HepG2 (cell line): ENCODE measurements around the gene ZMIZ1. TPM values are rescaled to one million over a fixed set of nuclear protein-coding genes. Genes with fewer than 3 reads are reported as not detected.
A peak's percentile ranks its signal among the peaks of the same experiment; 100 is the strongest.

Experiments
- EED ChIP-seq: sonication (generic); formaldehyde crosslinking; IDR thresholded peaks from 2 replicates; pipeline ENCODE4 v1.5.0; 2020; ENCODE audit warnings: mild to moderate bottlenecking, missing genetic modification reagents
- GLI4 ChIP-seq: sonication (generic); formaldehyde crosslinking; IDR thresholded peaks from 2 replicates; pipeline ENCODE4 v1.5.1; 2020; ENCODE audit warnings: missing genetic modification reagents, mild to moderate bottlenecking, moderate library complexity, borderline replicate concordance
- HHEX ChIP-seq: IDR thresholded peaks from 2 replicates; pipeline ENCODE4 v1.6.1; 2016; ENCODE audit warnings: control low read depth
- HOXD1 ChIP-seq: sonication (generic); formaldehyde crosslinking; IDR thresholded peaks from 2 replicates; pipeline ENCODE4 v1.5.0; 2020; ENCODE audit warnings: missing genetic modification reagents
- KLF11 ChIP-seq: IDR thresholded peaks from 2 replicates; pipeline ENCODE4 v1.6.1; 2016; ENCODE audit warnings: missing compliant biosample characterization
- MEF2D ChIP-seq: sonication (generic); formaldehyde crosslinking; IDR thresholded peaks from 2 replicates; pipeline ENCODE4 v1.5.1; 2020; ENCODE audit warnings: mild to moderate bottlenecking, missing genetic modification reagents
- SMAD9 ChIP-seq: sonication (generic); formaldehyde crosslinking; IDR thresholded peaks from 2 replicates; pipeline ENCODE4 v1.5.1; 2020; ENCODE audit warnings: mild to moderate bottlenecking, missing genetic modification reagents
- STAT5B ChIP-seq: sonication (generic); formaldehyde crosslinking; IDR thresholded peaks from 2 replicates; pipeline ENCODE4 v1.4.0; 2020; ENCODE audit warnings: missing genetic modification reagents
- ZFY ChIP-seq: sonication (generic); formaldehyde crosslinking; IDR thresholded peaks from 2 replicates; pipeline ENCODE4 v1.4.0; 2020; ENCODE audit warnings: missing genetic modification reagents
- ZNF18 ChIP-seq: sonication (generic); formaldehyde crosslinking; IDR thresholded peaks from 2 replicates; pipeline ENCODE4 v1.8.0; 2022; ENCODE audit warnings: mild to moderate bottlenecking, missing genetic modification reagents; ENCODE audit not compliant: insufficient replicate concordance
- ZNF275 ChIP-seq: sonication (generic); formaldehyde crosslinking; IDR thresholded peaks from 2 replicates; pipeline ENCODE4 v1.8.0; 2022; ENCODE audit warnings: missing genetic modification reagents, mild to moderate bottlenecking, inconsistent platforms, borderline replicate concordance
- ZNF331 ChIP-seq: sonication (generic); formaldehyde crosslinking; IDR thresholded peaks from 2 replicates; pipeline ENCODE4 v1.4.0; 2020; ENCODE audit warnings: missing genetic modification reagents
- ZNF558 ChIP-seq: sonication (generic); formaldehyde crosslinking; IDR thresholded peaks from 2 replicates; pipeline ENCODE4 v1.9.0; 2022; ENCODE audit warnings: mild to moderate bottlenecking, missing genetic modification reagents, borderline replicate concordance
- ZNF598 ChIP-seq: sonication (generic); formaldehyde crosslinking; IDR thresholded peaks from 2 replicates; pipeline ENCODE4 v1.5.1; 2020; ENCODE audit warnings: mild to moderate bottlenecking, missing genetic modification reagents, borderline replicate concordance
- ZNF761 ChIP-seq: sonication (generic); formaldehyde crosslinking; conservative IDR thresholded peaks from 2 replicates; pipeline ENCODE4 v1.4.0; 2020; ENCODE audit warnings: mild to moderate bottlenecking, missing genetic modification reagents
- ZNF768 ChIP-seq: sonication (generic); formaldehyde crosslinking; IDR thresholded peaks from 2 replicates; pipeline ENCODE4 v1.4.0; 2020; ENCODE audit warnings: missing genetic modification reagents
- polyA plus RNA-seq, 8 experiments: library from polyadenylated mRNA; depleted of rRNA in 3 of 8; stranded (reverse) in 7 of 8; unstranded in 1 of 8; fragments of >200 nt; fragmentation: Illumina TruSeq in 4 of 8; extraction: Trizol in 4 of 8; gene quantifications; 2 replicates each; pipeline versions ENCODE4 v1.2.1 to v1.2.3, GENCODE V29; 2011 to 2016; ENCODE audit warnings: low read depth in 4 of 8, missing spikeins in 1 of 8, mixed read lengths in 1 of 8; ENCODE audit not compliant: insufficient read depth in 1 of 8
- total RNA-seq, 5 experiments: library from RNA; depleted of rRNA; stranded (reverse); fragments of >200 nt; fragmentation: Illumina TruSeq; extraction: Trizol; gene quantifications; 2 replicates each; pipeline ENCODE4 v1.2.3, GENCODE V29; 2016; ENCODE audit warnings: low read depth in 1 of 5
- TF ChIP-seq, protein P1 (sequence below): sonication (generic); formaldehyde crosslinking; IDR thresholded peaks from 2 replicates; pipeline ENCODE4 v1.8.0; 2022; ENCODE audit warnings: missing genetic modification reagents, mild to moderate bottlenecking, moderate library complexity, borderline replicate concordance
- TF ChIP-seq, protein P2 (sequence below): sonication (generic); formaldehyde crosslinking; conservative IDR thresholded peaks from 2 replicates; pipeline ENCODE4 v1.4.0; 2020; ENCODE audit warnings: missing genetic modification reagents
- TF ChIP-seq, protein P3 (sequence below): IDR thresholded peaks from 2 replicates; pipeline ENCODE4 v1.6.1; 2016
- TF ChIP-seq, protein P4 (sequence below): sonication (generic); formaldehyde crosslinking; IDR thresholded peaks from 2 replicates; pipeline ENCODE4 v1.4.0; 2020; ENCODE audit warnings: missing genetic modification reagents

Gene ZMIZ1
- total and polyA plus RNA-seq, 2 of the 13 experiments (the other 11 are each of a cell fraction or from before 2014, with no cell fraction given), result 5.3 to 10.2 TPM

DNA sequence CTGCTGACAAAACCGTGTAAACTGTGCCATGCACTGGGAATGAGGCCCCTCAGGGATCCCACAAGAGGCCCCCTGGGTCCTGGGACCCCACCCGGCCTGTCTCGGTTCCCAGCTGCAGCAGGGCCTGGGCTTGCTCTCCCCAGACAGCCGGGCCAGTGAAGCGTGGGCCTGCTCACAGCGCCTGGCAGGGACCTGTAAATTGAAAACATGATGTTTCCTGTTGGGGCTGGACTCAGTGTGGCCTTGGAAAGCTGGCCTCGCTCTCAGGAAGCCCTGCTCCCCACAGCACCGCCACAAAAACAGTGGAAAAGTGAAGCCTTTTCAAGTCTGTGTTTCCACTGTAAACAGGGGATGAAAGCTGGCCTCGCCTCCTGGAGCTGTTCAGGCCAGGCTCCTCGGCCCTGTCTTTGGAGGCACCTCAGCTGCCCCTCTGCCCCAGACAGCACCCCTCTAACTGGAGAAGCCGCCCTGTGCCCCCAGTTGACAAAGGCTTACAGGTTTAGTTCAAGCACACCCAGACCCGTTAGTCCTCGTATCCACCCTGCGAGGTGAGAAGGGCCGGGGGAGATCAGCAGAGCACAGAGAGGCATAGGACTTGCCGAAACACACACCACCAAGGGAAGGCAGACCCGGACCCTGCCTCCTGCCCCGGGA is 108.3 kb downstream of the ZMIZ1 start (continued):
- no peak; the same call in 1 of the 2 replicates for TF ChIP-seq ZNF761
- TF ChIP-seq, protein P1, sequence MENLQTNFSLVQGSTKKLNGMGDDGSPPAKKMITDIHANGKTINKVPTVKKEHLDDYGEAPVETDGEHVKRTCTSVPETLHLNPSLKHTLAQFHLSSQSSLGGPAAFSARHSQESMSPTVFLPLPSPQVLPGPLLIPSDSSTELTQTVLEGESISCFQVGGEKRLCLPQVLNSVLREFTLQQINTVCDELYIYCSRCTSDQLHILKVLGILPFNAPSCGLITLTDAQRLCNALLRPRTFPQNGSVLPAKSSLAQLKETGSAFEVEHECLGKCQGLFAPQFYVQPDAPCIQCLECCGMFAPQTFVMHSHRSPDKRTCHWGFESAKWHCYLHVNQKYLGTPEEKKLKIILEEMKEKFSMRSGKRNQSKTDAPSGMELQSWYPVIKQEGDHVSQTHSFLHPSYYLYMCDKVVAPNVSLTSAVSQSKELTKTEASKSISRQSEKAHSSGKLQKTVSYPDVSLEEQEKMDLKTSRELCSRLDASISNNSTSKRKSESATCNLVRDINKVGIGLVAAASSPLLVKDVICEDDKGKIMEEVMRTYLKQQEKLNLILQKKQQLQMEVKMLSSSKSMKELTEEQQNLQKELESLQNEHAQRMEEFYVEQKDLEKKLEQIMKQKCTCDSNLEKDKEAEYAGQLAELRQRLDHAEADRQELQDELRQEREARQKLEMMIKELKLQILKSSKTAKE (CRISPR knock-in tag), result peak; percentile 81
- TF ChIP-seq ZNF598 (CRISPR knock-in tag), result no peak
- no peak for TF ChIP-seq ZNF275 (CRISPR knock-in tag)
- no peak for TF ChIP-seq MEF2D (CRISPR knock-in tag)
- TF ChIP-seq ZFY (CRISPR knock-in tag), result peak; percentile 82
- TF ChIP-seq, protein P2, sequence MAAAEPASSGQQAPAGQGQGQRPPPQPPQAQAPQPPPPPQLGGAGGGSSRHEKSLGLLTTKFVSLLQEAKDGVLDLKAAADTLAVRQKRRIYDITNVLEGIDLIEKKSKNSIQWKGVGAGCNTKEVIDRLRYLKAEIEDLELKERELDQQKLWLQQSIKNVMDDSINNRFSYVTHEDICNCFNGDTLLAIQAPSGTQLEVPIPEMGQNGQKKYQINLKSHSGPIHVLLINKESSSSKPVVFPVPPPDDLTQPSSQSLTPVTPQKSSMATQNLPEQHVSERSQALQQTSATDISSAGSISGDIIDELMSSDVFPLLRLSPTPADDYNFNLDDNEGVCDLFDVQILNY (CRISPR knock-in tag), result no peak
- no peak for TF ChIP-seq STAT5B
- peak; percentile 80 for TF ChIP-seq ZNF768
- 0 out of 2 replicates have a peak, but pooled peaks have one; percentile 15 for TF ChIP-seq HOXD1 (CRISPR knock-in tag)
- no peak for TF ChIP-seq SMAD9 (CRISPR knock-in tag)
- TF ChIP-seq, protein P3, sequence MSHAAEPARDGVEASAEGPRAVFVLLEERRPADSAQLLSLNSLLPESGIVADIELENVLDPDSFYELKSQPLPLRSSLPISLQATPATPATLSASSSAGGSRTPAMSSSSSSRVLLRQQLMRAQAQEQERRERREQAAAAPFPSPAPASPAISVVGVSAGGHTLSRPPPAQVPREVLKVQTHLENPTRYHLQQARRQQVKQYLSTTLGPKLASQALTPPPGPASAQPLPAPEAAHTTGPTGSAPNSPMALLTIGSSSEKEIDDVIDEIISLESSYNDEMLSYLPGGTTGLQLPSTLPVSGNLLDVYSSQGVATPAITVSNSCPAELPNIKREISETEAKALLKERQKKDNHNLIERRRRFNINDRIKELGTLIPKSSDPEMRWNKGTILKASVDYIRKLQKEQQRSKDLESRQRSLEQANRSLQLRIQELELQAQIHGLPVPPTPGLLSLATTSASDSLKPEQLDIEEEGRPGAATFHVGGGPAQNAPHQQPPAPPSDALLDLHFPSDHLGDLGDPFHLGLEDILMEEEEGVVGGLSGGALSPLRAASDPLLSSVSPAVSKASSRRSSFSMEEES (CRISPR knock-in tag), result peak; percentile 41; the same call in 1 of the 2 replicates
- TF ChIP-seq ZNF558 (CRISPR knock-in tag), result 0 out of 2 replicates have a peak, but pooled peaks have one; percentile 25
- TF ChIP-seq EED (CRISPR knock-in tag), result no peak
- TF ChIP-seq, protein P4, sequence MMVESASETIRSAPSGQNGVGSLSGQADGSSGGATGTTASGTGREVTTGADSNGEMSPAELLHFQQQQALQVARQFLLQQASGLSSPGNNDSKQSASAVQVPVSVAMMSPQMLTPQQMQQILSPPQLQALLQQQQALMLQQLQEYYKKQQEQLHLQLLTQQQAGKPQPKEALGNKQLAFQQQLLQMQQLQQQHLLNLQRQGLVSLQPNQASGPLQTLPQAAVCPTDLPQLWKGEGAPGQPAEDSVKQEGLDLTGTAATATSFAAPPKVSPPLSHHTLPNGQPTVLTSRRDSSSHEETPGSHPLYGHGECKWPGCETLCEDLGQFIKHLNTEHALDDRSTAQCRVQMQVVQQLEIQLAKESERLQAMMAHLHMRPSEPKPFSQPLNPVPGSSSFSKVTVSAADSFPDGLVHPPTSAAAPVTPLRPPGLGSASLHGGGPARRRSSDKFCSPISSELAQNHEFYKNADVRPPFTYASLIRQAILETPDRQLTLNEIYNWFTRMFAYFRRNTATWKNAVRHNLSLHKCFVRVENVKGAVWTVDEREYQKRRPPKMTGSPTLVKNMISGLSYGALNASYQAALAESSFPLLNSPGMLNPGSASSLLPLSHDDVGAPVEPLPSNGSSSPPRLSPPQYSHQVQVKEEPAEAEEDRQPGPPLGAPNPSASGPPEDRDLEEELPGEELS (CRISPR knock-in tag), result peak; percentile 88
- no peak for TF ChIP-seq GLI4 (CRISPR knock-in tag)
- TF ChIP-seq ZNF18 (CRISPR knock-in tag), result no peak
- no peak for TF ChIP-seq HHEX (CRISPR knock-in tag)
- no peak for TF ChIP-seq KLF11
- 0 out of 2 replicates have a peak, but pooled peaks have one; percentile 33 for TF ChIP-seq ZNF331 (CRISPR knock-in tag)
